Measurements from ENCODE around the gene TRAF7. TPM values are rescaled to one million over a fixed set of nuclear protein-coding genes. Genes with fewer than 3 reads are reported as not detected.

Gene TRAF7
- total RNA-seq, 1 donor from 2014 or later, result 47.4 TPM

DNA sequence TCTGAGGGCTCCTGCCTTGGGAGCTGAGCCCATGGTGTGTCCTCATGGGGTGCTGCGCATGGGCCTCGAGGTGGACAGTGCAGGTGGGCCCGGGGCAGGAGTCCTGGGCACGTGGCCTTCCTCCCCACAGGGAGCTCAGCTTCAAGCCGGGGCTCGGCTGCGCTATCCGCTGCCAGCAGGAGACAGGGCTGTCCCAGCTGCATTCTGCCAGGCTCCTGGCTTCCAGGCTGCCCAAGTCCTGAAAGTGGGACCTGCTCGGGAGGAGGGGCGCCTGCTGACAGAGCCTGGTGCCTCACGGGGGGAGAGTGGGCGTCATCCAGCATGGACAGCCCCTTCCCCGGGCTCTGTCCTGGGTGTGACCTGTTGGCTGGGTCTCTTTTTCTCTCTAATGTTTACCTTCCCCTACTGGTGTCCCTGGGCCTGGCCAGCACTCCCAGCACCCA is 7.1 kb downstream of the TRAF7 start:
- peak; percentile 8 for TF ChIP-seq CTCF (IDR thresholded peaks at IDR 0.05; ENCODE audit: insufficient read depth, low read length, severe bottlenecking)
- peaks cover 21% of the 10 kb centered on the region for H3K36me3 ChIP-seq (ENCODE audit: control insufficient read depth, insufficient read depth, low read length)
- no peak for DNase-seq (ENCODE audit: low read depth)
- H3K27me3 ChIP-seq (ENCODE audit: control insufficient read depth, insufficient read depth, low read length), result no peaks in the 10 kb centered on the region
- FAIRE-seq, result no peak
- no peak overlapping the region for H3K4me3 ChIP-seq (ENCODE audit: low read depth, low read length)

GRCh38 chr16:2163211-2163881 is 7.8 kb downstream of the TRAF7 start:
- no peak for TF ChIP-seq CTCF (IDR thresholded peaks at IDR 0.05; ENCODE audit: insufficient read depth, low read length, severe bottlenecking)
- FAIRE-seq (peak; percentile 87), DNase-seq (ENCODE audit: low read depth) (peak; percentile 78)
- Histone ChIP-seq H3K4me3 (ENCODE audit: low read depth, low read length) (no peak overlapping the region), H3K36me3 (ENCODE audit: control insufficient read depth, insufficient read depth, low read length) (peaks cover 24% of the 10 kb centered on the region), H3K27me3 (ENCODE audit: control insufficient read depth, insufficient read depth, low read length) (no peaks in the 10 kb centered on the region)

DNA sequence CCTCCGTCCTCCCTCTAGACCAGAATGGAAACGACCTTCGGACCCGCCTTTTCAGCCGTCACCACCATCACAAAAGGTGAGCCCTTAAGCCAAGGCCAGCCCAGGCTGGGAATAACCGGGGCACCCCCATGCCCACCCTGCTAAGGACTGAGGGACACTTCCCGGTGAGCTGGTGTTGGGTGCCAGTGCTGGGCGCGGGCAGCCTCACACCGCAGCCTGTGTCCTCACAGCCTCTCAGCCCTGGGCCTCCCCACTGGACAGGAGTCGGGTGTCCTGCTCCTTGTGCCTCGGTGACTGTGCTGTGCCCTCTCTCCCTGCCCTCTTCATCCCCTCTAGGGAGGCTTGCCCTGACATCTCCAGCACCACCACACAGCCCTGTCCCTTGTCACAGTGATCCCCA is 10.3 kb downstream of the TRAF7 start:
- H3K4me3 ChIP-seq (ENCODE audit: low read depth, low read length), result no peak overlapping the region
- DNase-seq (ENCODE audit: low read depth) (no peak), FAIRE-seq (no peak)
- peaks cover 29% of the 10 kb centered on the region for H3K36me3 ChIP-seq (ENCODE audit: control insufficient read depth, insufficient read depth, low read length)
- TF ChIP-seq CTCF (IDR thresholded peaks at IDR 0.05; ENCODE audit: insufficient read depth, low read length, severe bottlenecking), result no peak
- H3K27me3 ChIP-seq (ENCODE audit: control insufficient read depth, insufficient read depth, low read length), result no peaks in the 10 kb centered on the region

DNA sequence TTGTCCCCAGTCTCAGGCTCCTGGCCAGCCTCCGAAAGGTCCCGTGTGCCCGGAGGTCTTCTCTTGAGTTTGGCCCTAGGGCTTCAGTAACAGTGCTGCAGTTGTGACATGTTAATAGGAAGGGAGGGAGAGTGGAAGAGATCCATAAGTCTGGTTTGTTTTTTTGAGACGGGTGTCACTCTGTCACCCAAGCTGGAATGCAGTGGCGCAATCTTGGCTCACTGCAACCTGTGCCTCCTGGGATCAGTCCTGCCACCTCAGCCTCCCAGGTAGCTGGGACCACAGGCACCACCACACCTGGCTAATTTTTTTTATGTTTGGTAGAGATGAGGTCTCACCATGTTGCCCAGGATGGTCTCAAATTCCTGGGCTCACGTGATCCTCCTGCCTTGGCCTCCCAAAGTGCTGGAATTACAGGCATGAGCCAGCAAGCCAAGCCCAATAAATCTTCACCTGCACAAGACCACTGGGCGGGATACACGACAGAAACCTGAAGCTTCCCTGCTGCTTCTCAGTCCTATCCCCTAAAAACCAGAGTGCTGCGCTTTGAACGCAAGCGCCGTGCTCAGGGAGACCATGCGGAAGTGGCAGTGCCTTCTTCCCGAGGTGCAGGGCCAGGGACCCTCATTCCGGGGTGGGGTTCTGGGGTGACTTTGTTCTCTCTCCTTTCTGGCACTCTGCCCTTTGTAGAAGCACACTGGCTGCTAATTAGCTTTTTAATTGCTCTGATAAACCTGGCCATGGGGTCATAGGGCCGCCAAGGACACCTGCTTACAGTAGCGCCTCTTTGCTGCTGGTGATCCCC is 10.9 kb downstream of the TRAF7 start:
- Histone ChIP-seq H3K36me3 (ENCODE audit: control insufficient read depth, insufficient read depth, low read length) (peaks cover 29% of the 10 kb centered on the region), H3K4me3 (ENCODE audit: low read depth, low read length) (no peak overlapping the region), H3K27me3 (ENCODE audit: control insufficient read depth, insufficient read depth, low read length) (no peaks in the 10 kb centered on the region)
- TF ChIP-seq CTCF (IDR thresholded peaks at IDR 0.05; ENCODE audit: insufficient read depth, low read length, severe bottlenecking), result no peak
- no peak for DNase-seq (ENCODE audit: low read depth)
- no peak for FAIRE-seq

GRCh38 chr16:2167068-2167638 is 11.6 kb downstream of the TRAF7 start:
- no peak for TF ChIP-seq CTCF (IDR thresholded peaks at IDR 0.05; ENCODE audit: insufficient read depth, low read length, severe bottlenecking)
- Histone ChIP-seq H3K27me3 (ENCODE audit: control insufficient read depth, insufficient read depth, low read length) (no peaks in the 10 kb centered on the region), H3K36me3 (ENCODE audit: control insufficient read depth, insufficient read depth, low read length) (peaks cover 34% of the 10 kb centered on the region), H3K4me3 (ENCODE audit: low read depth, low read length) (no peak overlapping the region)
- DNase-seq (ENCODE audit: low read depth), result no peak
- FAIRE-seq, result no peak
